Astrocyte (in vitro differentiated cells and primary cell): ENCODE data around the gene TENT4A. TPM values are rescaled to one million over a fixed set of nuclear protein-coding genes. Genes with fewer than 3 reads are reported as not detected.

ENCODE experiments used
- DNase-seq: peaks from one replicate; pipeline ENCODE4 v3.0.0-alpha.2; 2010; ENCODE audit warnings: low read depth
- FAIRE-seq: peaks from 2 replicates; lab custom pipeline; 2011; peaks lifted over from hg19 to GRCh38; lab: Jason Lieb, UNC
- H2AFZ ChIP-seq: 2 replicates; pipeline ENCODE4 v1.6.0; 2012; ENCODE audit warnings: low read depth, low read length, inconsistent platforms
- H3K27ac ChIP-seq: 2 replicates; pipeline ENCODE4 v1.5.1; 2011; ENCODE audit warnings: low read depth, low read length, inconsistent platforms
- H3K27me3 ChIP-seq: 2 replicates; pipeline ENCODE4 v1.6.0; 2011; ENCODE audit warnings: low read length, inconsistent platforms; ENCODE audit not compliant: insufficient read depth
- H3K36me3 ChIP-seq: 2 replicates; pipeline ENCODE4 v1.5.1; 2011; ENCODE audit warnings: low read length, inconsistent platforms; ENCODE audit not compliant: insufficient read depth
- H3K4me1 ChIP-seq: 2 replicates; pipeline ENCODE4 v1.5.1; 2011; ENCODE audit warnings: low read length, inconsistent platforms; ENCODE audit not compliant: insufficient read depth
- H3K4me2 ChIP-seq: 2 replicates; pipeline ENCODE4 v1.6.0; 2012; ENCODE audit warnings: low read length, inconsistent platforms
- H3K4me3 ChIP-seq: 2 replicates; pipeline ENCODE4 v1.5.1; 2011; ENCODE audit warnings: low read depth, mild to moderate bottlenecking, low read length, inconsistent platforms; ENCODE audit not compliant: insufficient read depth
- H3K79me2 ChIP-seq: 2 replicates; pipeline ENCODE4 v1.6.0; 2012; ENCODE audit warnings: mild to moderate bottlenecking, low read length, inconsistent platforms; ENCODE audit not compliant: insufficient read depth
- H3K9ac ChIP-seq: 2 replicates; pipeline ENCODE4 v1.6.0; 2012; ENCODE audit warnings: mild to moderate bottlenecking, low read length, inconsistent platforms
- H3K9me3 ChIP-seq: 2 replicates; pipeline ENCODE4 v1.5.1; 2012; ENCODE audit warnings: low read depth, mild to moderate bottlenecking, low read length, inconsistent platforms; ENCODE audit not compliant: insufficient read depth
- H4K20me1 ChIP-seq: 2 replicates; pipeline ENCODE4 v1.6.0; 2012; ENCODE audit warnings: low read length, inconsistent platforms; ENCODE audit not compliant: insufficient read depth
- H3K27ac Mint-ChIP-seq: one replicate; pipeline ENCODE4 v1.8.0; 2021; ENCODE audit warnings: mild to moderate bottlenecking, mixed read lengths; ENCODE audit not compliant: unreplicated experiment
- H3K27me3 Mint-ChIP-seq: one replicate; pipeline ENCODE4 v1.8.0; 2021; ENCODE audit warnings: low read depth, mixed read lengths; ENCODE audit not compliant: unreplicated experiment
- H3K36me3 Mint-ChIP-seq: one replicate; pipeline ENCODE4 v1.8.0; 2021; ENCODE audit warnings: low read depth, mixed read lengths; ENCODE audit not compliant: unreplicated experiment
- H3K4me1 Mint-ChIP-seq: one replicate; pipeline ENCODE4 v1.8.0; 2021; ENCODE audit warnings: low read depth, mixed read lengths; ENCODE audit not compliant: unreplicated experiment
- H3K4me3 Mint-ChIP-seq: one replicate; pipeline ENCODE4 v1.8.0; 2021; ENCODE audit warnings: mild to moderate bottlenecking, moderate library complexity, mixed read lengths; ENCODE audit not compliant: unreplicated experiment
- H3K9me3 Mint-ChIP-seq: one replicate; pipeline ENCODE4 v1.8.0; 2021; ENCODE audit warnings: mild to moderate bottlenecking, mixed read lengths; ENCODE audit not compliant: unreplicated experiment
- CTCF ChIP-seq: IDR thresholded peaks from 2 replicates; pipeline ENCODE4 v1.5.1; 2011; ENCODE audit warnings: low read depth, mild to moderate bottlenecking, inconsistent platforms, low read length, moderate library complexity; ENCODE audit not compliant: insufficient read depth
- EZH2 ChIP-seq: IDR thresholded peaks from 2 replicates; pipeline ENCODE4 v1.6.1; 2012; ENCODE audit warnings: mild to moderate bottlenecking, low read length, inconsistent platforms; ENCODE audit not compliant: insufficient read depth
- total RNA-seq: library from RNA; stranded (reverse); gene quantifications from 2 replicates; pipeline ENCODE4 v1.2.1, GENCODE V29; 2021

The TENT4A gene
- total RNA-seq, 1 donor from 2014 or later: 18.8 TPM

GRCh38 chr5:6673963-6674362 lies 39.3 kb upstream of the TENT4A start:
- no peaks in the 10 kb centered on the region for H3K27me3 Mint-ChIP-seq
- no peaks in the 10 kb centered on the region for H4K20me1 ChIP-seq
- H3K4me3 ChIP-seq: no peak overlapping the region
- no peak overlapping the region for H3K4me2 ChIP-seq
- H3K9me3 Mint-ChIP-seq: no peaks in the 10 kb centered on the region
- DNase-seq (no peak), FAIRE-seq (no peak)
- H2AFZ ChIP-seq: no peak overlapping the region
- H3K4me1 Mint-ChIP-seq: peaks cover 5% of the 10 kb centered on the region
- H3K27me3 ChIP-seq: no peaks in the 10 kb centered on the region
- TF ChIP-seq EZH2 (no peak), CTCF (no peak)
- H3K9ac ChIP-seq: no peak overlapping the region
- no peak overlapping the region for H3K4me3 Mint-ChIP-seq
- no peaks in the 10 kb centered on the region for H3K36me3 ChIP-seq
- H3K27ac Mint-ChIP-seq: no peak overlapping the region
- no peaks in the 10 kb centered on the region for H3K79me2 ChIP-seq
- H3K9me3 ChIP-seq: no peaks in the 10 kb centered on the region
- H3K27ac ChIP-seq: no peak overlapping the region
- H3K4me1 ChIP-seq: no peaks in the 10 kb centered on the region
- H3K36me3 Mint-ChIP-seq: peaks cover 12% of the 10 kb centered on the region

DNA sequence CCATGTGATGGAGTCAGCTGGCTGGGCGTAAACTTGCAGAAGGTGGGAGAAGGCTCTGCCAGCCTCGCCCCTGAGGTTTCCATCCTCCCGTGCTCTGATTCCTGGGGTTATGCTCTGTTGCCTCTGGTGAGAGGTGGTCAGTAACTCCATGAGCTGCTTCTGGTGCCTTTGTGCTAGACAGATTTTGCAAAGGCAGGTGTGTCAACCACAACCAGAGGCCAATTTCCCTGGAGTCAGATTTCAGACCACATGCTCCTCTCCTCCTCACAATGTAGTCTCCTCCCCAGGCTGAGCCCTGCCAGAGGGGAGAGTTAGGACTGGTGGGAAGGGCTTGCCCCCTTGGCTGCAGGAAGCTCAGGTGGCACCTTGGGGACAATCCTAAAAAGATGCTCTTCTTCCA lies 38.8 kb upstream of the TENT4A start:
- Mint-ChIP-seq H3K27me3 (no peaks in the 10 kb centered on the region), H3K4me1 (peaks cover 5% of the 10 kb centered on the region)

More for the DNA sequence above, 38.8 kb upstream of the TENT4A start:
- no peaks in the 10 kb centered on the region for H4K20me1 ChIP-seq
- H3K9ac ChIP-seq: no peak overlapping the region
- FAIRE-seq (no peak), DNase-seq (no peak)
- no peaks in the 10 kb centered on the region for H3K27me3 ChIP-seq
- H3K9me3 ChIP-seq: no peaks in the 10 kb centered on the region
- Mint-ChIP-seq H3K36me3 (peaks cover 12% of the 10 kb centered on the region), H3K27ac (no peak overlapping the region), H3K9me3 (no peaks in the 10 kb centered on the region), H3K4me3 (no peak overlapping the region)
- no peak overlapping the region for H3K4me2 ChIP-seq
- no peak overlapping the region for H2AFZ ChIP-seq
- H3K36me3 ChIP-seq: no peaks in the 10 kb centered on the region
- no peaks in the 10 kb centered on the region for H3K79me2 ChIP-seq
- no peak overlapping the region for H3K4me3 ChIP-seq
- H3K4me1 ChIP-seq: no peaks in the 10 kb centered on the region
- TF ChIP-seq CTCF: no peak
- TF ChIP-seq EZH2: no peak
- H3K27ac ChIP-seq: no peak overlapping the region
